IMR-90 (cell line): Measurements from ENCODE around the gene KCNIP1. TPM values are rescaled to one million over a fixed set of nuclear protein-coding genes. Genes with fewer than 3 reads are reported as not detected.

Experiments
- ATAC-seq: fragments of 200-7000 bp; cut with Tn5 transposase; 2 replicates; pipeline ENCODE4 v1.9.1; 2020; ENCODE audit warnings: low read depth, mild to moderate bottlenecking, moderate library complexity
- BruUV-seq: library from RNA; stranded (reverse); fragments of 400-500 nt; replicated peaks from 2 replicates; lab custom pipeline; 2021; lab: Mats Ljungman, UMichigan
- CTCF ChIA-PET: fragments of 300-600 bp; formaldehyde crosslinking; extraction: SDS; loops from one replicate; lab custom pipeline; 2021; ENCODE audit warnings: antibody characterized with exemption; lab: Yijun Ruan, JAX
- POLR2A ChIA-PET: fragments of 300-600 bp; sonication (Branson Sonifier 250); formaldehyde crosslinking; loops from one replicate; lab custom pipeline; 2022; ENCODE audit warnings: antibody characterized with exemption; ENCODE audit not compliant: unreplicated experiment; lab: Charles Lee
- DNase-seq: peaks from one replicate; pipeline ENCODE4 v3.0.0; 2013
- H2AFZ ChIP-seq: replicated peaks from 2 replicates; pipeline ENCODE3; 2013; ENCODE audit warnings: low read length, mild to moderate bottlenecking; ENCODE audit not compliant: poor library complexity
- H2AK5ac ChIP-seq: 2 replicates; pipeline ENCODE4 v1.6.1; 2013; ENCODE audit warnings: low read depth, low read length, inconsistent platforms
- H2AK9ac ChIP-seq: replicated peaks from 2 replicates; pipeline ENCODE3; 2013; ENCODE audit warnings: mild to moderate bottlenecking, low read depth, low read length, moderate library complexity; ENCODE audit not compliant: poor library complexity
- H2BK120ac ChIP-seq: 2 replicates; pipeline ENCODE4 v1.6.1; 2013; ENCODE audit warnings: low read depth, low read length, inconsistent platforms
- H2BK15ac ChIP-seq: 3 replicates; pipeline ENCODE4 v1.6.1; 2013; ENCODE audit warnings: low read depth, low read length, inconsistent platforms
- H2BK20ac ChIP-seq: 2 replicates; pipeline ENCODE4 v1.6.1; 2013; ENCODE audit warnings: low read depth, mild to moderate bottlenecking, inconsistent platforms, low read length, moderate library complexity
- H2BK5ac ChIP-seq: 2 replicates; pipeline ENCODE4 v1.6.1; 2013; ENCODE audit warnings: mild to moderate bottlenecking, low read depth, low read length, inconsistent platforms; ENCODE audit not compliant: poor library complexity, severe bottlenecking
- H3K14ac ChIP-seq: replicated peaks from 2 replicates; pipeline ENCODE4 v1.6.1; 2013; ENCODE audit warnings: low read depth, low read length, inconsistent platforms
- H3K18ac ChIP-seq: 2 replicates; pipeline ENCODE4 v1.6.1; 2013; ENCODE audit warnings: low read depth, low read length, control low read depth
- H3K23ac ChIP-seq: 2 replicates; pipeline ENCODE4 v1.6.1; 2013; ENCODE audit warnings: low read depth, low read length, inconsistent platforms
- H3K27ac ChIP-seq: 2 replicates; pipeline ENCODE4 v1.5.1; 2013; ENCODE audit warnings: mild to moderate bottlenecking, control low read depth, low read length; ENCODE audit not compliant: insufficient read depth
- H3K27me3 ChIP-seq: 2 replicates; pipeline ENCODE4 v1.6.1; 2013; ENCODE audit warnings: low read length; ENCODE audit not compliant: control insufficient read depth, insufficient read depth
- H3K36me3 ChIP-seq: 2 replicates; pipeline ENCODE4 v1.6.1; 2013; ENCODE audit warnings: low read length, mixed read lengths; ENCODE audit not compliant: control insufficient read depth, insufficient read depth
- H3K4ac ChIP-seq: 2 replicates; pipeline ENCODE4 v1.6.1; 2013; ENCODE audit warnings: low read depth, low read length, inconsistent platforms
- H3K4me1 ChIP-seq: 2 replicates; pipeline ENCODE4 v1.6.1; 2013; ENCODE audit warnings: low read length, mixed read lengths; ENCODE audit not compliant: control insufficient read depth, insufficient read depth
- H3K4me2 ChIP-seq: 2 replicates; pipeline ENCODE4 v1.6.1; 2013; ENCODE audit warnings: low read depth, mild to moderate bottlenecking, control low read depth, low read length, moderate library complexity
- H3K4me3 ChIP-seq: 2 replicates; pipeline ENCODE4 v1.5.1; 2013; ENCODE audit warnings: low read depth, mild to moderate bottlenecking, control low read depth, low read length, moderate library complexity; ENCODE audit not compliant: insufficient read depth
- H3K56ac ChIP-seq: 2 replicates; pipeline ENCODE4 v1.6.1; 2013; ENCODE audit warnings: low read length, inconsistent platforms; ENCODE audit not compliant: insufficient read depth; ENCODE audit errors: extremely low read depth
- H3K79me1 ChIP-seq, 2 experiments: 2 replicates each; pipeline ENCODE4 v1.6.1; 2013; ENCODE audit warnings: low read length in 2 of 2, inconsistent platforms in 1 of 2, low read depth in 1 of 2
- H3K9ac ChIP-seq: 2 replicates; pipeline ENCODE4 v1.6.1; 2013; ENCODE audit warnings: low read depth, low read length, control low read depth
- H3K9me1 ChIP-seq: 2 replicates; pipeline ENCODE4 v1.6.1; 2013; ENCODE audit warnings: low read length, inconsistent platforms; ENCODE audit not compliant: insufficient read depth
- H3K9me3 ChIP-seq: 2 replicates; pipeline ENCODE4 v1.6.1; 2013; ENCODE audit warnings: low read length; ENCODE audit not compliant: control insufficient read depth, insufficient read depth
- H4K20me1 ChIP-seq: 2 replicates; pipeline ENCODE4 v1.6.1; 2013; ENCODE audit warnings: low read length, inconsistent platforms; ENCODE audit not compliant: insufficient read depth
- H4K5ac ChIP-seq: 2 replicates; pipeline ENCODE4 v1.6.1; 2013; ENCODE audit warnings: mild to moderate bottlenecking, low read depth, low read length, control low read depth
- H4K8ac ChIP-seq, 2 experiments: 2 replicates each; pipeline ENCODE4 v1.6.1; 2013; ENCODE audit warnings: low read depth in 2 of 2, low read length in 2 of 2, control low read depth in 1 of 2, inconsistent platforms in 1 of 2
- H4K91ac ChIP-seq: 2 replicates; pipeline ENCODE4 v1.6.1; 2013; ENCODE audit warnings: low read depth, low read length, inconsistent platforms; ENCODE audit not compliant: insufficient read depth
- BHLHE40 ChIP-seq: fragments of 150-350 bp; IDR thresholded peaks from 2 replicates; pipeline ENCODE4 v1.6.1; 2016; ENCODE audit warnings: mild to moderate bottlenecking, low read depth, low read length
- CHD1 ChIP-seq: IDR thresholded peaks from 2 replicates; pipeline ENCODE4 v1.6.1; 2012; ENCODE audit warnings: low read depth, low read length, improper control_type of control experiment
- RCOR1 ChIP-seq: IDR thresholded peaks from 2 replicates; pipeline ENCODE4 v1.6.1; 2012; ENCODE audit warnings: mild to moderate bottlenecking, low read length, improper control_type of control experiment; ENCODE audit not compliant: insufficient replicate concordance
- WGBS, 2 experiments: methylation state at CpG; one replicate each; pipeline versions ENCODE4 v1.1.5 to v1.1.7; 2013; ENCODE audit warnings: missing lambda C conversion rate in 2 of 2; ENCODE audit not compliant: insufficient read length in 1 of 2; ENCODE audit errors: extremely low coverage in 2 of 2; 5-methylcytosine and 5-hydroxymethylcytosine counted together
- dilution Hi-C: fragments of 300-500 bp; cut with HindIII; formaldehyde crosslinking; loops from one replicate; pipeline ENCODE4 v1.14.3; 2018; ENCODE audit warnings: low sequenced_read_pairs; ENCODE audit not compliant: unreplicated experiment
- in situ Hi-C: fragments of 300-500 bp; cut with MboI; formaldehyde crosslinking; loops from 3 replicates; pipeline ENCODE4 v1.14.3; 2019; ENCODE audit warnings: low sequenced_read_pairs, inconsistent platforms, mixed read lengths
- intact Hi-C: fragments of 100-400 bp; cut with micrococcal nuclease; formaldehyde crosslinking; loops from 2 replicates; pipeline ENCODE4 v1.10.0; 2022
- polyA plus RNA-seq, 3 experiments: library from polyadenylated mRNA; depleted of rRNA; stranded (reverse); fragments of >200 nt; gene quantifications; 2 replicates each; pipeline ENCODE4 v1.2.3, GENCODE V29; 2012; ENCODE audit warnings: low replicate concordance in 1 of 3
- total RNA-seq: library from RNA; depleted of rRNA; stranded (reverse); fragments of >200 nt; gene quantifications from 2 replicates; pipeline ENCODE4 v1.2.3, GENCODE V29; 2012

Gene KCNIP1
- total and polyA plus RNA-seq, 2 of the 4 experiments (the other 2 are of a cell fraction): not detected

DNA sequence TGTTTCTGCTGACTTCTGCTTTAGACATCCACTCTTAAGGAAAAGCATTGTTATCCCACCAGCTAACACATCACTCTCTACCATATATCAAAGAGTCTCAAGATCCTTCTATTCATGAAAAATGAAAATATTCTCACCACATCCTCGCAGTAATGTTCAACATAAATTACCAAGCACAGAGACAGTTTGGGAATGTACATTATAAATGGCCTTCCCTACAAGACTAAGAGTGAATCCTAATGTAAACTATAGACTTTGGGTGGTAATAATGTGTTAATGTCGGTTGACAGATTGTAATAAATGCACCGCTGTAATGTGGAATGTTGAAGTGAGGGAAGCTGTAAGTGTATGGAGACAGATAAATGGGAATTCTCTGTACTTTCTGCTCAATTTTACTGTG is 27.1 kb upstream of the KCNIP1 start:
- Histone ChIP-seq H2BK15ac (no peak overlapping the region), H3K36me3 (no peaks in the 10 kb centered on the region), H4K20me1 (no peaks in the 10 kb centered on the region), H3K4me2 (no peak overlapping the region), H3K14ac (no peak overlapping the region), H3K4me1 (no peaks in the 10 kb centered on the region), H2AK9ac (no peak overlapping the region), H4K5ac (no peak overlapping the region), H3K27me3 (no peaks in the 10 kb centered on the region), H2BK5ac (no peak overlapping the region), H2BK20ac (no peak overlapping the region), H2AK5ac (no peak overlapping the region), H3K4ac (no peak overlapping the region), H3K27ac (no peak overlapping the region), H3K9me3 (no peaks in the 10 kb centered on the region), H3K18ac (no peak overlapping the region), H2AFZ (no peak overlapping the region), H4K91ac (no peak overlapping the region), H3K23ac (no peak overlapping the region), H3K79me1 (no peaks in the 10 kb centered on the region), H3K9ac (no peak overlapping the region), H3K4me3 (no peak overlapping the region), H3K9me1 (no peaks in the 10 kb centered on the region), H3K56ac (no peak overlapping the region), H4K8ac (no peak overlapping the region), H2BK120ac (no peak overlapping the region)
- ChIA-PET CTCF (no interaction called here), POLR2A (no interaction called here)
- dilution Hi-C loops (no loop called here), in situ Hi-C loops (no loop called here), intact Hi-C loops (no loop called here)
- BruUV-seq: no TSS peak
- no peak for DNase-seq
- ATAC-seq: no peak
- no peak for TF ChIP-seq RCOR1
- TF ChIP-seq CHD1: no peak
- no peak for TF ChIP-seq BHLHE40
- no CpG with 5 or more reads among the region's 3 CpGs for WGBS, 2 experiments
